Stimulated activated CD4-positive, alpha-beta T cell treated with anti-CD3 and anti-CD28 coated beads, Interleukin-4, amount 100 ng/mL, for 4 hours (primary cell): Measurements from ENCODE around the gene ZDHHC6.
"Not testable (repeated sequence)": the region's sequence is repeated elsewhere in the genome, so short reads cannot be mapped to it uniquely, and the experiment has no call there.

Experiments
- DNase-seq, 2 experiments: peaks; one replicate each; pipeline ENCODE4 v3.0.0-alpha.2; 2020

The ZDHHC6 gene

GRCh38 chr10:112442063-112442462 lies 4.7 kb downstream of the ZDHHC6 start:
- DNase-seq, result no peak

GRCh38 chr10:112441520-112441919 lies 5.2 kb downstream of the ZDHHC6 start:
- no peak for DNase-seq

GRCh38 chr10:112438356-112438755 lies 8.4 kb downstream of the ZDHHC6 start:
- no peak for DNase-seq

GRCh38 chr10:112434988-112435619 lies 11.6 kb downstream of the ZDHHC6 start:
- no peak for DNase-seq

GRCh38 chr10:112433136-112433535 lies 13.6 kb downstream of the ZDHHC6 start:
- DNase-seq, result no peak

- no peak for DNase-seq
These were observed 17.0 kb downstream of the ZDHHC6 start for GRCh38 chr10:112429654-112430230.

GRCh38 chr10:112429147-112429546 lies 17.6 kb downstream of the ZDHHC6 start:
- DNase-seq, result no peak

- DNase-seq, result no peak
These were observed 20.6 kb downstream of the ZDHHC6 start for GRCh38 chr10:112426111-112426510.

GRCh38 chr10:112424651-112425050 lies 22.1 kb downstream of the ZDHHC6 start:
- DNase-seq, result no peak

GRCh38 chr10:112421731-112422130 lies 25.0 kb downstream of the ZDHHC6 start:
- DNase-seq, result no peak

GRCh38 chr10:112412696-112413095 lies 34.0 kb downstream of the ZDHHC6 start:
- no peak for DNase-seq

GRCh38 chr10:112409755-112410154 lies 37.0 kb downstream of the ZDHHC6 start:
- no peak for DNase-seq

GRCh38 chr10:112409299-112409698 lies 37.4 kb downstream of the ZDHHC6 start:
- no peak for DNase-seq

- no peak for DNase-seq
These were observed 39.0 kb downstream of the ZDHHC6 start for GRCh38 chr10:112407696-112408095.

GRCh38 chr10:112406806-112407205 lies 39.9 kb downstream of the ZDHHC6 start:
- DNase-seq, result not testable (repeated sequence)

- no peak for DNase-seq
These were observed 42.1 kb downstream of the ZDHHC6 start for GRCh38 chr10:112404617-112405016.

- no peak for DNase-seq
These were observed 43.8 kb downstream of the ZDHHC6 start for GRCh38 chr10:112402917-112403316.

GRCh38 chr10:112397592-112397991 lies 49.1 kb downstream of the ZDHHC6 start:
- no peak for DNase-seq

- no peak for DNase-seq
These were observed 50.7 kb downstream of the ZDHHC6 start for GRCh38 chr10:112395809-112396530.

GRCh38 chr10:112394475-112394875 lies 52.2 kb downstream of the ZDHHC6 start:
- no peak for DNase-seq

GRCh38 chr10:112393827-112394226 lies 52.9 kb downstream of the ZDHHC6 start:
- DNase-seq, result no peak

GRCh38 chr10:112393341-112393740 lies 53.4 kb downstream of the ZDHHC6 start:
- no peak for DNase-seq

- DNase-seq, result no peak
These were observed 56.5 kb downstream of the ZDHHC6 start for GRCh38 chr10:112390125-112390703.

GRCh38 chr10:112389271-112389822 lies 57.4 kb downstream of the ZDHHC6 start:
- peak; percentile 30 to 67 for DNase-seq
